Measurements from ENCODE around the gene TMEM131.
"Not testable (repeated sequence)": the region's sequence is repeated elsewhere in the genome, so short reads cannot be mapped to it uniquely, and the experiment has no call there.

The TMEM131 gene

DNA sequence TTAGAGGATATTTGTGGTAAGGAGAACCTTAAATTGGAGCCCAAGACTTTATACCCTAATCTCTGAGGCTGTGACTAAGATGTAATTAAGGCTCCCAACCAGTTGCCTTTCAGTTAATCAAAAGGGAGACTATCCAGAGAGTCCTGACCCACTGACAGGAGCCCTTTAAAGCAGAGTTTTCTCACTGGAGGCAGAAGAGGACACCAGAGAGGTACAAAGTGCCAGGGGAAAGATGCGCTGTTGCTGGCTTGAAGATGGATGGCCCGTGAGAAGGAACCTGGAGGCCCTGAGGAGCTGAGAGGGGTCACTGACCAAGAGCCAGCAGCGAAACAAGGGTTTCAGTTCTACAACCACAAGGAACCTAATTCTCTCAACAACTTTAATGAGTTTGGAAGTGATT is 137.3 kb downstream of the TMEM131 start:
- TF ChIP-seq, protein P1, sequence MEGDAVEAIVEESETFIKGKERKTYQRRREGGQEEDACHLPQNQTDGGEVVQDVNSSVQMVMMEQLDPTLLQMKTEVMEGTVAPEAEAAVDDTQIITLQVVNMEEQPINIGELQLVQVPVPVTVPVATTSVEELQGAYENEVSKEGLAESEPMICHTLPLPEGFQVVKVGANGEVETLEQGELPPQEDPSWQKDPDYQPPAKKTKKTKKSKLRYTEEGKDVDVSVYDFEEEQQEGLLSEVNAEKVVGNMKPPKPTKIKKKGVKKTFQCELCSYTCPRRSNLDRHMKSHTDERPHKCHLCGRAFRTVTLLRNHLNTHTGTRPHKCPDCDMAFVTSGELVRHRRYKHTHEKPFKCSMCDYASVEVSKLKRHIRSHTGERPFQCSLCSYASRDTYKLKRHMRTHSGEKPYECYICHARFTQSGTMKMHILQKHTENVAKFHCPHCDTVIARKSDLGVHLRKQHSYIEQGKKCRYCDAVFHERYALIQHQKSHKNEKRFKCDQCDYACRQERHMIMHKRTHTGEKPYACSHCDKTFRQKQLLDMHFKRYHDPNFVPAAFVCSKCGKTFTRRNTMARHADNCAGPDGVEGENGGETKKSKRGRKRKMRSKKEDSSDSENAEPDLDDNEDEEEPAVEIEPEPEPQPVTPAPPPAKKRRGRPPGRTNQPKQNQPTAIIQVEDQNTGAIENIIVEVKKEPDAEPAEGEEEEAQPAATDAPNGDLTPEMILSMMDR (IDR thresholded peaks at IDR 0.05; ENCODE audit: insufficient read depth, missing control alignments) = no peak

GRCh38 chr2:97857553-97857952 is 138.2 kb downstream of the TMEM131 start:
- DNase-seq (ENCODE audit: insufficient read length, low spot score) = no peak
- TF ChIP-seq, protein P1 (IDR thresholded peaks at IDR 0.05; ENCODE audit: insufficient read depth, missing control alignments) = no peak
- FAIRE-seq = no peak

More for the DNA sequence above, 137.3 kb downstream of the TMEM131 start:
- FAIRE-seq (no peak), DNase-seq (ENCODE audit: insufficient read length, low spot score) (no peak)

GRCh38 chr2:97853057-97853456 is 142.7 kb downstream of the TMEM131 start:
- not testable (repeated sequence) for FAIRE-seq; DNase-seq (ENCODE audit: insufficient read length, low spot score)

- TF ChIP-seq, protein P1 (IDR thresholded peaks at IDR 0.05; ENCODE audit: insufficient read depth, missing control alignments) = no peak
- FAIRE-seq = no peak
- no peak for DNase-seq (ENCODE audit: insufficient read length, low spot score)
Measured at GRCh38 chr2:97851172-97851571, 144.6 kb downstream of the TMEM131 start.

DNA sequence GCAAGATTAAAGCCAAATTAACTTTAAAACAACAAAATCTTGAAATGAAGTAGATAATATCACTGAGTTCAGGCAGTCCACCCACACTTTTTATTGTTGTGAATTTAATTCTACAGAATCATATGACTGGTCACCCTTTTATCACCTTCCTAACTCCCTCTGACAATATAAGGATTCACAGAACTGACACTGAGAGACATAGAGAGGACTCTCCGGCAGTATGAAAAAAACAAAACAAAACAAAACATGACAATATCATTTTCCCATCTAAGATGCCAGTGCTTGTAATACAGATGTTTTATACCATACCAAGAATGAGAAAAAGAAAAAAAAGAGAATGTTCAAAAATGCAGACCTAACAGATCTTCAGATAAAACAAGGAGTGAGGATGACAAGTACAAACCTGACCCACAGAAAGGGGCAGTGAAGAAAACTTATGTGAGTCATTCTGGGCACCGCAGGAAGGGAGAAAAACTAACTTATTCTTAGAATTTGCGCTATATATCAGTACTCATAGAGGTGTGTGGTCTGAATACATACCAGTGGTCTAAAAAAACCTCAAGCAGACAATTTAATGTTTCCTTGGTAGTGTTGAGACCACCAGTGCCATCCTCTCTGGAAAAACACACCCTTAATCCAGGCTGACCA is 145.7 kb downstream of the TMEM131 start:
- TF ChIP-seq, protein P1 (IDR thresholded peaks at IDR 0.05; ENCODE audit: insufficient read depth, missing control alignments) = no peak
- FAIRE-seq = no peak
- no peak for DNase-seq (ENCODE audit: insufficient read length, low spot score)

- TF ChIP-seq, protein P1 (IDR thresholded peaks at IDR 0.05; ENCODE audit: insufficient read depth, missing control alignments) = no peak
- DNase-seq (ENCODE audit: insufficient read length, low spot score) (no peak), FAIRE-seq (no peak)
Measured at GRCh38 chr2:97848306-97848705, 147.4 kb downstream of the TMEM131 start.

DNA sequence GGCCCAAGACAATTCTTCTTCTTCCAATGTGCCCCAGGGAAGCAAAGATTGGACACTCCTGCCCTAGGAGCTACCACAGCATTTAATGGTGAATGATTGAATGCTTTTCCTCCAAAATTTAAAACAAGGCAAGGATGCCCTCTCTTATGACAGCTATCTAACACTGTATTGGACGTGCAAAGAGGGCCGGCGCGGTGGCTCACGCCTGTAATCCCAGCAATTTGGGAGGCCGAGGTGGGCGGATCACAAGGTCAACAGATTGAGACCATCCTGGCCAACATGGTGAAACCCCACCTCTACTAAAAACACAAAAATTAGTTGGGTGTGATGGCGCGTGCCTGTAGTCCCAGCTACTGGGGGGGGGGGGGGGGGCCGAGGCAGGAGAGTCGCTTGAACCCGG is 149.0 kb downstream of the TMEM131 start:
- DNase-seq (ENCODE audit: insufficient read length, low spot score); FAIRE-seq: not testable (repeated sequence)

DNA sequence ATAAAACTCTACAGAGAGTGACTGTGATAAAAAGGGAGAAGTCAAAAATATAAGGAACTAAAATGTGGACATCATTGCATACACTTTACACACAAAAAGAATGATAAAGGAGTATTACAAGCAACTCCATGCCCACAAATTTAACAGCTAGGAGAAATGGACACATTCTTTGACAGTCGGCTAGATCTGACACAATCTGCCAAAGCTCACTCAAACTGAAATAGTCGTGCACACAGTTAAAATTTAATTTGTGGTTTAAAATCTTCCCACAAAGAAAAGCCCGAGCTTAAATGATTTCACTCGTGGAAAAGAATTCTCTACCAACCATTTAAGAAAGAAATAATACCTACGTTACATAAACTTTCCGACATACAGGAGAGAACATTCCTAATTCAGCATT is 149.9 kb downstream of the TMEM131 start:
- FAIRE-seq (no peak), DNase-seq (ENCODE audit: insufficient read length, low spot score) (no peak)
- TF ChIP-seq, protein P1 (IDR thresholded peaks at IDR 0.05; ENCODE audit: insufficient read depth, missing control alignments) = no peak

All from D721Med (cell line).